ENCODE measurements around the gene THUMPD1. TPM values are rescaled to one million over a fixed set of nuclear protein-coding genes. Genes with fewer than 3 reads are reported as not detected.
"Not testable (repeated sequence)": the region's sequence is repeated elsewhere in the genome, so short reads cannot be mapped to it uniquely, and the experiment has no call there.

The THUMPD1 gene
- total RNA-seq, 2 donors from 2014 or later, result 28.7 to 42.8 TPM

- H3K4me3 Mint-ChIP-seq; H3K27ac Mint-ChIP-seq; H3K36me3 Mint-ChIP-seq (ENCODE audit: low read depth); H3K4me1 Mint-ChIP-seq; ATAC-seq (replicated peaks); H3K9me3 Mint-ChIP-seq; H3K27me3 Mint-ChIP-seq: not testable (repeated sequence)
Observed at GRCh38 chr16:20694096-20694495, 47.5 kb downstream of the THUMPD1 start.

GRCh38 chr16:20689668-20690067 is 52.0 kb downstream of the THUMPD1 start:
- Mint-ChIP-seq H3K36me3 (ENCODE audit: low read depth) (no peaks in the 10 kb centered on the region), H3K4me1 (no peaks in the 10 kb centered on the region), H3K27me3 (peaks cover 2% of the 10 kb centered on the region), H3K27ac (no peak overlapping the region), H3K9me3 (no peaks in the 10 kb centered on the region), H3K4me3 (no peak overlapping the region)
- ATAC-seq (replicated peaks), result no peak

- Mint-ChIP-seq H3K36me3 (ENCODE audit: low read depth) (no peaks in the 10 kb centered on the region), H3K9me3 (no peaks in the 10 kb centered on the region), H3K4me1 (peaks cover 7% of the 10 kb centered on the region), H3K27me3 (peaks cover 4% of the 10 kb centered on the region), H3K4me3 (peak overlapping the region; percentile 27), H3K27ac (peak overlapping the region; percentile 64)
- ATAC-seq (replicated peaks), result peak; percentile 93
Observed at GRCh38 chr16:20683812-20684211, 57.8 kb downstream of the THUMPD1 start.

Other genes with a start within 250 kb of the THUMPD1 start
- gene ACSM2B, start 165.5 kb downstream of the THUMPD1 start, total RNA-seq, result not detected
- gene ACSM1, start 44.1 kb downstream of the THUMPD1 start, total RNA-seq, result under 1 TPM in 1 of 2 donors, not detected in 1; 0.32 TPM
- gene ACSM3, start 22.2 kb upstream of the THUMPD1 start, total RNA-seq, result 10 to 100 TPM; 13.3 to 15.1 TPM
- gene ERI2, start 64.7 kb upstream of the THUMPD1 start, total RNA-seq, result 10 to 100 TPM; 18.1 to 21.8 TPM
- gene REXO5, start 64.7 kb upstream of the THUMPD1 start, total RNA-seq, result 10 to 100 TPM in 1 of 2 donors, 1 to 10 TPM in 1; 9.7 to 11.4 TPM
- 10 to 100 TPM; 14.7 to 25.0 TPM for gene DCUN1D3, start 158.5 kb upstream of the THUMPD1 start, total RNA-seq
- 10 to 100 TPM; 21.0 to 39.7 TPM for gene LYRM1, start 159.0 kb upstream of the THUMPD1 start, total RNA-seq